ENCODE data around the gene ITGA1.

ITGA1 gene

GRCh38 chr5:52849544-52849943 lies 61.8 kb downstream of the ITGA1 start:
- H4K20me1 ChIP-seq (ENCODE audit: insufficient read depth, low read length), result no peaks in the 10 kb centered on the region
- TF ChIP-seq CTCF (IDR thresholded peaks at IDR 0.05; ENCODE audit: low read depth, low read length) (no peak), EZH2phosphoT487 (IDR thresholded peaks at IDR 0.05; ENCODE audit: low read depth) (no peak)

GRCh38 chr5:52853650-52854049 lies 65.9 kb downstream of the ITGA1 start:
- H3K9me3 ChIP-seq (ENCODE audit: insufficient read depth, low read length), result no peaks in the 10 kb centered on the region
- peaks cover 23% of the 10 kb centered on the region for H3K4me1 ChIP-seq (ENCODE audit: low read length)
- H3K9ac ChIP-seq (ENCODE audit: low read length), result no peak overlapping the region
- no peaks in the 10 kb centered on the region for H3K79me2 ChIP-seq (ENCODE audit: low read length)
- no peak overlapping the region for H3K4me3 ChIP-seq (ENCODE audit: low read length)
- no peak overlapping the region for H3K27ac ChIP-seq (ENCODE audit: low read length)
- TF ChIP-seq CTCF (IDR thresholded peaks at IDR 0.05; ENCODE audit: low read depth, low read length) (no peak), EZH2phosphoT487 (IDR thresholded peaks at IDR 0.05; ENCODE audit: low read depth) (no peak)
- H3K4me2 ChIP-seq (ENCODE audit: low read length), result no peak overlapping the region
- no peaks in the 10 kb centered on the region for H4K20me1 ChIP-seq (ENCODE audit: insufficient read depth, low read length)
- no peak overlapping the region for H2AFZ ChIP-seq (ENCODE audit: low read depth, low read length)
- H3K27me3 ChIP-seq (ENCODE audit: low read depth, low read length), result no peaks in the 10 kb centered on the region
- H3K36me3 ChIP-seq (replicated peaks; ENCODE audit: low read depth, low read length), result no peaks in the 10 kb centered on the region

More at GRCh38 chr5:52849544-52849943, 61.8 kb downstream of the ITGA1 start:
- Histone ChIP-seq H3K4me3 (ENCODE audit: low read length) (no peak overlapping the region), H2AFZ (ENCODE audit: low read depth, low read length) (no peak overlapping the region), H3K79me2 (ENCODE audit: low read length) (no peaks in the 10 kb centered on the region), H3K9ac (ENCODE audit: low read length) (no peak overlapping the region), H3K4me1 (ENCODE audit: low read length) (0 out of 2 replicates have a peak, but pooled peaks cover 3% of the 10 kb centered on the region), H3K9me3 (ENCODE audit: insufficient read depth, low read length) (no peaks in the 10 kb centered on the region), H3K4me2 (ENCODE audit: low read length) (no peak overlapping the region), H3K27ac (ENCODE audit: low read length) (no peak overlapping the region), H3K36me3 (replicated peaks; ENCODE audit: low read depth, low read length) (no peaks in the 10 kb centered on the region), H3K27me3 (ENCODE audit: low read depth, low read length) (no peaks in the 10 kb centered on the region)

- Histone ChIP-seq H3K79me2 (ENCODE audit: low read length) (no peaks in the 10 kb centered on the region), H3K4me3 (ENCODE audit: low read length) (no peak overlapping the region)
- TF ChIP-seq EZH2phosphoT487 (IDR thresholded peaks at IDR 0.05; ENCODE audit: low read depth), result no peak
- TF ChIP-seq CTCF (IDR thresholded peaks at IDR 0.05; ENCODE audit: low read depth, low read length), result no peak
Observed at GRCh38 chr5:52854301-52854700, 66.6 kb downstream of the ITGA1 start.

GRCh38 chr5:52854949-52855348 lies 67.2 kb downstream of the ITGA1 start:
- no peaks in the 10 kb centered on the region for H4K20me1 ChIP-seq (ENCODE audit: insufficient read depth, low read length)
- no peak overlapping the region for H2AFZ ChIP-seq (ENCODE audit: low read depth, low read length)
- no peak overlapping the region for H3K9ac ChIP-seq (ENCODE audit: low read length)
- no peaks in the 10 kb centered on the region for H3K79me2 ChIP-seq (ENCODE audit: low read length)
- no peaks in the 10 kb centered on the region for H3K9me3 ChIP-seq (ENCODE audit: insufficient read depth, low read length)
- no peaks in the 10 kb centered on the region for H3K27me3 ChIP-seq (ENCODE audit: low read depth, low read length)
- H3K4me3 ChIP-seq (ENCODE audit: low read length), result no peak overlapping the region
- TF ChIP-seq EZH2phosphoT487 (IDR thresholded peaks at IDR 0.05; ENCODE audit: low read depth), result no peak
- no peak for TF ChIP-seq CTCF (IDR thresholded peaks at IDR 0.05; ENCODE audit: low read depth, low read length)
- no peak overlapping the region for H3K4me2 ChIP-seq (ENCODE audit: low read length)
- H3K4me1 ChIP-seq (ENCODE audit: low read length), result peaks cover 23% of the 10 kb centered on the region
- no peak overlapping the region for H3K27ac ChIP-seq (ENCODE audit: low read length)
- no peaks in the 10 kb centered on the region for H3K36me3 ChIP-seq (replicated peaks; ENCODE audit: low read depth, low read length)

More at GRCh38 chr5:52854301-52854700, 66.6 kb downstream of the ITGA1 start:
- Histone ChIP-seq H3K27me3 (ENCODE audit: low read depth, low read length) (no peaks in the 10 kb centered on the region), H3K4me1 (ENCODE audit: low read length) (peaks cover 23% of the 10 kb centered on the region), H3K9me3 (ENCODE audit: insufficient read depth, low read length) (no peaks in the 10 kb centered on the region), H3K36me3 (replicated peaks; ENCODE audit: low read depth, low read length) (no peaks in the 10 kb centered on the region), H3K9ac (ENCODE audit: low read length) (no peak overlapping the region), H3K4me2 (ENCODE audit: low read length) (no peak overlapping the region), H2AFZ (ENCODE audit: low read depth, low read length) (no peak overlapping the region), H3K27ac (ENCODE audit: low read length) (no peak overlapping the region), H4K20me1 (ENCODE audit: insufficient read depth, low read length) (no peaks in the 10 kb centered on the region)
